Fibroblast of lung (primary cell): Measurements from ENCODE around the gene BNIP3. TPM values are rescaled to one million over a fixed set of nuclear protein-coding genes. Genes with fewer than 3 reads are reported as not detected.

ENCODE experiments used
- DNase-seq, 2 donors: peaks; one replicate each; pipeline versions ENCODE4 v3.0.0 to v3.0.0-alpha.2; 2010; ENCODE audit warnings: low read depth in 2 of 2
- H2AFZ ChIP-seq: 2 replicates; pipeline ENCODE4 v1.5.1; 2012; ENCODE audit warnings: low read length, control low read depth, inconsistent platforms
- H3K27ac ChIP-seq: 2 replicates; pipeline ENCODE4 v1.5.1; 2011; ENCODE audit warnings: low read length, control low read depth; ENCODE audit not compliant: insufficient read depth
- H3K27me3 ChIP-seq: 2 replicates; pipeline ENCODE4 v1.5.1; 2011; ENCODE audit warnings: mild to moderate bottlenecking, low read length; ENCODE audit not compliant: control insufficient read depth, insufficient read depth
- H3K36me3 ChIP-seq: 2 replicates; pipeline ENCODE4 v1.5.1; 2011; ENCODE audit warnings: low read length; ENCODE audit not compliant: control insufficient read depth, insufficient read depth
- H3K4me1 ChIP-seq: 2 replicates; pipeline ENCODE4 v1.5.1; 2011; ENCODE audit warnings: low read length; ENCODE audit not compliant: control insufficient read depth, insufficient read depth; ENCODE audit errors: extremely low read depth
- H3K4me2 ChIP-seq: 2 replicates; pipeline ENCODE4 v1.5.1; 2011; ENCODE audit warnings: low read length, control low read depth; ENCODE audit not compliant: insufficient read depth; ENCODE audit errors: extremely low read depth
- H3K4me3 ChIP-seq, 4 experiments: fragments of 200-600 bp in 1 of 4; sonication (generic) in 1 of 4; replicated peaks in 1 of 4; 2 replicates each; pipeline ENCODE4 v1.5.1; 2011 to 2016; ENCODE audit warnings: low read length in 4 of 4, low read depth in 3 of 4, mild to moderate bottlenecking in 3 of 4, control low read depth in 2 of 4, inconsistent platforms in 1 of 4, mixed read lengths in 1 of 4; ENCODE audit not compliant: insufficient read depth in 1 of 4; ENCODE audit errors: control extremely low read depth in 1 of 4
- H3K79me2 ChIP-seq: 2 replicates; pipeline ENCODE4 v1.5.1; 2012; ENCODE audit warnings: mild to moderate bottlenecking, low read length, inconsistent platforms; ENCODE audit not compliant: control insufficient read depth, insufficient read depth
- H3K9ac ChIP-seq: 2 replicates; pipeline ENCODE4 v1.5.1; 2011; ENCODE audit warnings: mild to moderate bottlenecking, low read length, control low read depth; ENCODE audit not compliant: insufficient read depth
- H3K9me3 ChIP-seq: 2 replicates; pipeline ENCODE4 v1.5.1; 2012; ENCODE audit warnings: low read depth, low read length; ENCODE audit not compliant: control insufficient read depth, insufficient read depth
- H4K20me1 ChIP-seq: 2 replicates; pipeline ENCODE4 v1.5.1; 2011; ENCODE audit warnings: low read length; ENCODE audit not compliant: control insufficient read depth, insufficient read depth; ENCODE audit errors: extremely low read depth
- EZH2 ChIP-seq: IDR thresholded peaks from 2 replicates; pipeline ENCODE4 v1.5.1; 2012; ENCODE audit warnings: low read length, control low read depth, mild to moderate bottlenecking; ENCODE audit errors: missing control alignments
- polyA plus RNA-seq, 2 donors: library from polyadenylated mRNA; depleted of rRNA in 1 of 2; stranded (reverse) in 1 of 2; unstranded in 1 of 2; fragments of >200 nt; gene quantifications; 2 replicates each; pipeline ENCODE4 v1.2.1, GENCODE V29; 2011 to 2012; ENCODE audit warnings: missing spikeins in 1 of 2
- total RNA-seq: library from RNA; depleted of rRNA; stranded (reverse); fragments of >200 nt; gene quantifications from 2 replicates; pipeline ENCODE4 v1.2.1, GENCODE V29; 2014
- TF ChIP-seq, protein P1 (sequence below), 2 donors: IDR thresholded peaks in 1 of 2; conservative IDR thresholded peaks in 1 of 2; 1 replicate in 1 of 2; 2 replicates in 1 of 2; pipeline ENCODE4 v1.5.1; 2011 to 2012; ENCODE audit warnings: low read length in 2 of 2, control low read depth in 1 of 2, inconsistent platforms in 1 of 2, low read depth in 1 of 2, mild to moderate bottlenecking in 1 of 2

BNIP3 gene
- total and polyA plus RNA-seq, 2 donors (not counting 1 experiment from before 2014, with no cell fraction given): 62.4 to 104 TPM

DNA sequence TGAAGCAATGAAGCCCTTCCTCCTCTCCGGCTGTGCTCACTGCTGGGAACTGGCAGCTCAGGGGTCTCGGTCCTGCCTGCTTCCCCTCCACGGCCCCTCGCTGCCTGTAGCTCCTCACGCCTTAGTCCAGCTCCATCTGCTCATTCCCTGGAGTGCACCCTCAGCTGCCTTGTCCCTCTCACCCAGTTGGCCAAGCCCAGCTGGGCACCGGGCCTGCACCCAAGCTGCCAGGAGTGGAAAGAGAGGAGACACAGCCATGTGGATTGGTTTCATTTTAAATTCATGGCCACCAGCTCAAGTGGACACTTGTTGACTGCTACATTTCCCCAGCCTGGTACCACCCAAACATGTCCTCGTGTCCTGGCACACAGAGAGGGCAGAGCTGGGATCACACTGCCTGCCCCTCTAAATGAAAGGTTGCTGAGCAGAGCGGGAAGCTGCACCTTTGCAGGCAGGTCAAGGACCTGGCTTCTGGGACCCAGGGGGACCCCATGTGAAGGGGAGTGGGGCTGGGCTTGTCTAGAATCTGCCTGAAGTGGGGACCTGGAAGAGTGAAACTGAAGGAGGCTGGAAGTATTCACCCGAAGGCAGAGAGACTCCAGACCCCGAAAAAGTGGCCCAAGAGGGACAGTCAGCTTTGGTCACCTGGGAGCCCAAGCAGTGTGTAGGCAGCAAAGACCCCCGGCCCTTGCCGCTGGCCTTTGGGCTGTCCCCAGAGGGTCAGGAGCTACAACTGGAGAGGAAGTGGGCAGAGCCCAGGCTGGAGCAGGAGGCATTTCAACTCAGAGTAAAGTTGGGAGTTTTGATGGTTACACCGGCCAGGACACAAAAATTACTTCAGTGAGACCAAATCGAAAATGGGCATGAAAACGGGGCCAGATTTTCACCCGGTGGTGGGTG is 15.0 kb upstream of the BNIP3 start:
- Histone ChIP-seq H3K27me3 (no peaks in the 10 kb centered on the region), H2AFZ (no peak overlapping the region), H3K9me3 (no peaks in the 10 kb centered on the region), H3K9ac (no peak overlapping the region), H3K4me2 (no peak overlapping the region), H3K4me3 (no peak overlapping the region), H3K4me1 (peaks cover 4% of the 10 kb centered on the region), H4K20me1 (no peaks in the 10 kb centered on the region), H3K36me3 (no peaks in the 10 kb centered on the region), H3K79me2 (no peaks in the 10 kb centered on the region), H3K27ac (no peak overlapping the region)
- TF ChIP-seq, protein P1, sequence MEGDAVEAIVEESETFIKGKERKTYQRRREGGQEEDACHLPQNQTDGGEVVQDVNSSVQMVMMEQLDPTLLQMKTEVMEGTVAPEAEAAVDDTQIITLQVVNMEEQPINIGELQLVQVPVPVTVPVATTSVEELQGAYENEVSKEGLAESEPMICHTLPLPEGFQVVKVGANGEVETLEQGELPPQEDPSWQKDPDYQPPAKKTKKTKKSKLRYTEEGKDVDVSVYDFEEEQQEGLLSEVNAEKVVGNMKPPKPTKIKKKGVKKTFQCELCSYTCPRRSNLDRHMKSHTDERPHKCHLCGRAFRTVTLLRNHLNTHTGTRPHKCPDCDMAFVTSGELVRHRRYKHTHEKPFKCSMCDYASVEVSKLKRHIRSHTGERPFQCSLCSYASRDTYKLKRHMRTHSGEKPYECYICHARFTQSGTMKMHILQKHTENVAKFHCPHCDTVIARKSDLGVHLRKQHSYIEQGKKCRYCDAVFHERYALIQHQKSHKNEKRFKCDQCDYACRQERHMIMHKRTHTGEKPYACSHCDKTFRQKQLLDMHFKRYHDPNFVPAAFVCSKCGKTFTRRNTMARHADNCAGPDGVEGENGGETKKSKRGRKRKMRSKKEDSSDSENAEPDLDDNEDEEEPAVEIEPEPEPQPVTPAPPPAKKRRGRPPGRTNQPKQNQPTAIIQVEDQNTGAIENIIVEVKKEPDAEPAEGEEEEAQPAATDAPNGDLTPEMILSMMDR (conservative IDR thresholded peaks at IDR 0.05 in 1 of 2, IDR thresholded peaks at IDR 0.05 in 1 of 2; ENCODE audit: low read depth in 1 of 2, low read length in 2 of 2): no peak
- TF ChIP-seq EZH2: no peak
- no peak for DNase-seq

DNA sequence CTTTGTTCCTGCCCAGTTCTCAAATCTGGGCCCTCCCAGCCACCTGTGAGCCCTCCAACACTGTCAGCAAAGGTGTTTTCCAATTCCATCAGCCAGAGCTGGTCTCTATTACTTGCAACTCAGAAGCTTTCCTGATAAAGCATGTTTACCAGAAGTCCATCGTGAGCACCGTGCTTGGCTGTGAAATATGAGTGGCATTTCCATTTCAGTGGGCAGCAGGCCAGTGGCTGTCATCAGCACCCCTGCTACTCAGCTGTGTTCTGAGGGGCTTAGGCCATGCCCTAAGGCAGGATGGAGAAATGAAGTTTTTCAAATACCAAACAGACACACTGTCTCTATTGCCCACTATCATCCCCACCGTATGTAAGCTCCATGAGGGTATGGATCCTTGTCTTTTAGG is 12.7 kb upstream of the BNIP3 start:
- no peak overlapping the region for H3K4me2 ChIP-seq
- H3K9me3 ChIP-seq: no peaks in the 10 kb centered on the region
- H3K4me3 ChIP-seq: no peak overlapping the region
- H4K20me1 ChIP-seq: no peaks in the 10 kb centered on the region
- H3K27me3 ChIP-seq: no peaks in the 10 kb centered on the region
- H3K27ac ChIP-seq: no peak overlapping the region
- TF ChIP-seq EZH2: no peak
- TF ChIP-seq, protein P1 (conservative IDR thresholded peaks at IDR 0.05 in 1 of 2, IDR thresholded peaks at IDR 0.05 in 1 of 2; ENCODE audit: low read depth in 1 of 2, low read length in 2 of 2): no peak
- no peaks in the 10 kb centered on the region for H3K36me3 ChIP-seq
- peaks cover 4% of the 10 kb centered on the region for H3K4me1 ChIP-seq
- no peak overlapping the region for H3K9ac ChIP-seq
- no peaks in the 10 kb centered on the region for H3K79me2 ChIP-seq
- H2AFZ ChIP-seq: no peak overlapping the region
- no peak for DNase-seq

DNA sequence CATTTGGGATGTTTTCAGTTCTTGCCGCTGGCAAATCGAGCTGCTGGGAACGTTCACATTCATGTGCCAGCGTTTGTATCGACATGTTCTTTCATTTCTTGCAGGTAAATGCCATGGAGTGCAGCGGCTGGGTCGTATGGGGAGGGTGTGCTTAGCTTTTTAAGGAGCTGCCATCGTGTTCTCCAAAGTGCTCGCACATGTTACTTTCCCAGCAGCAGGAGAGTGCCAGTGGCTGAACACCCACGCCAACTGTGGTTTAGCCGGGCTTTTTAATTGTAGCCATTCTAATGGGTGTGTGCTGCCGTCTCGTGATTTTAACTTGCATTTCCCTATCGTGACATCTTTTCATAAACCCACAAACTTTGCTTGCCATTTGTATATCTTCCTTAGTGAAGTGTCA is 11.6 kb upstream of the BNIP3 start:
- H3K4me1 ChIP-seq: peaks cover 4% of the 10 kb centered on the region
- no peak overlapping the region for H3K4me3 ChIP-seq
- H3K4me2 ChIP-seq: no peak overlapping the region
- H3K9ac ChIP-seq: no peak overlapping the region
- DNase-seq: no peak
- H2AFZ ChIP-seq: no peak overlapping the region
- no peaks in the 10 kb centered on the region for H3K9me3 ChIP-seq
- H3K36me3 ChIP-seq: no peaks in the 10 kb centered on the region
- no peaks in the 10 kb centered on the region for H4K20me1 ChIP-seq
- no peaks in the 10 kb centered on the region for H3K27me3 ChIP-seq
- no peak for TF ChIP-seq EZH2
- TF ChIP-seq, protein P1 (conservative IDR thresholded peaks at IDR 0.05 in 1 of 2, IDR thresholded peaks at IDR 0.05 in 1 of 2; ENCODE audit: low read depth in 1 of 2, low read length in 2 of 2): no peak
- H3K79me2 ChIP-seq: no peaks in the 10 kb centered on the region
- H3K27ac ChIP-seq: no peak overlapping the region
